Measurements from ENCODE around the gene FAM98B. TPM values are rescaled to one million over a fixed set of nuclear protein-coding genes. Genes with fewer than 3 reads are reported as not detected.

The FAM98B gene
- total RNA-seq, 2 experiments from 2014 or later, result 8.5 to 29.1 TPM

DNA sequence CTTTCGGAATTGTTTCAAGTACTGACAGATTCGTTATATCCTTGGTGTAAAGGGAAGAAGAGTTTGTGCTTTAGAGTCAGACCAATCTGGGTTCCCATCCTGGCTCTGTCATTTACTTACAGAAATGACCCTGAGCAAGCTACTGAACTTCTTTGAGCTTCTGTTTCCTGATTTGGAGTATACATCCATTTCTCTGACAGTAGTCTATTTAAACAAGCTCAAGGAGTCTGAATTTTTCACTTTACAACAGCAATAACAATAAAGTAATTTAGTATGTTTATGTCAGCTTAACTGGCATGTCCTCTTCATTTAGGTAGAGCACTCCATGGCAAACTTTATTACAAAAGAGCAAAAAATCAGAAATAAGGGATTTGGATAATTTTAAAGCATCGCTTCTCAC, 27.8 kb downstream of the FAM98B start:
- Histone ChIP-seq H3K36me3 (ENCODE audit: insufficient read depth, low read length) (peaks cover 53% of the 10 kb centered on the region), H3K79me2 (ENCODE audit: insufficient read depth, low read depth, low read length) (no peaks in the 10 kb centered on the region), H3K27ac (ENCODE audit: low read depth, low read length, poor library complexity, severe bottlenecking) (no peak overlapping the region), H3K4me1 (ENCODE audit: insufficient read depth, low read length, poor library complexity, severe bottlenecking) (no peaks in the 10 kb centered on the region), H3K9me2 (ENCODE audit: insufficient read depth, low read length) (no peaks in the 10 kb centered on the region), H3K4me3 (ENCODE audit: low read depth, low read length, poor library complexity, severe bottlenecking) (no peak overlapping the region), H3K9me3 (ENCODE audit: low read length) (no peaks in the 10 kb centered on the region), H4K20me1 (ENCODE audit: insufficient read depth, low read length) (no peaks in the 10 kb centered on the region), H2AFZ (ENCODE audit: low read length) (no peak overlapping the region), H3K4me2 (ENCODE audit: low read length) (no peak overlapping the region)
- no peak for DNase-seq (ENCODE audit: low spot score)
- intact Hi-C loops (cut with micrococcal nuclease; ENCODE audit: unreplicated experiment), result no loop called here
- TF ChIP-seq, protein P1, sequence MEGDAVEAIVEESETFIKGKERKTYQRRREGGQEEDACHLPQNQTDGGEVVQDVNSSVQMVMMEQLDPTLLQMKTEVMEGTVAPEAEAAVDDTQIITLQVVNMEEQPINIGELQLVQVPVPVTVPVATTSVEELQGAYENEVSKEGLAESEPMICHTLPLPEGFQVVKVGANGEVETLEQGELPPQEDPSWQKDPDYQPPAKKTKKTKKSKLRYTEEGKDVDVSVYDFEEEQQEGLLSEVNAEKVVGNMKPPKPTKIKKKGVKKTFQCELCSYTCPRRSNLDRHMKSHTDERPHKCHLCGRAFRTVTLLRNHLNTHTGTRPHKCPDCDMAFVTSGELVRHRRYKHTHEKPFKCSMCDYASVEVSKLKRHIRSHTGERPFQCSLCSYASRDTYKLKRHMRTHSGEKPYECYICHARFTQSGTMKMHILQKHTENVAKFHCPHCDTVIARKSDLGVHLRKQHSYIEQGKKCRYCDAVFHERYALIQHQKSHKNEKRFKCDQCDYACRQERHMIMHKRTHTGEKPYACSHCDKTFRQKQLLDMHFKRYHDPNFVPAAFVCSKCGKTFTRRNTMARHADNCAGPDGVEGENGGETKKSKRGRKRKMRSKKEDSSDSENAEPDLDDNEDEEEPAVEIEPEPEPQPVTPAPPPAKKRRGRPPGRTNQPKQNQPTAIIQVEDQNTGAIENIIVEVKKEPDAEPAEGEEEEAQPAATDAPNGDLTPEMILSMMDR (conservative IDR thresholded peaks at IDR 0.05; ENCODE audit: low read length), result no peak
- no peak for TF ChIP-seq EZH2phosphoT487 (IDR thresholded peaks at IDR 0.05; ENCODE audit: borderline replicate concordance, low read depth, low read length)
- POLR2A ChIA-PET, result interaction anchor here (0.8 to 1.3 kb wide), 2 partner anchors 9 to 13 kb away, joined by 3 to 4 read pairs; no protein-coding TSS in a partner anchor
- CTCF ChIA-PET (ENCODE audit: unreplicated experiment), result no interaction called here
- BruUV-seq (replicated peaks), result no TSS peak

DNA sequence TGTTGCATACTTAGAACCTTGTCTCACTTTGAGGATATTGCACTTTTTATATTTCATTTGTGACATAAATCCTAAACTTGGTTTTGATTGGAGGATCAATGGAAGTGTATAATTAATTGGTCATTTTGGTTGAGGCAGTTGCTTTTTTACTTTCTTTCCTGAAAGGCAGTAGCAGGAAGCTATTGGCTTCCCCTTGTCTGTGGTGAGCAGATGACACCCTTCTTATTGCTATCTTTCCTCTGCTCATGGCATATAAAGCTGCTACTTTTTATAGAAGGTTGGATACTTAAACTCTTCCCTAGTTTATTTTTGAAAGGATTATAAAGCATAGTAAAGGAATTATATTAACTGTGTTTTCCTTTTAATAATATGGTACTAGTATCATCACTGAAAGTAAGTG, 28.6 kb downstream of the FAM98B start:
- no peaks in the 10 kb centered on the region for H3K9me3 ChIP-seq (ENCODE audit: low read length)
- no peaks in the 10 kb centered on the region for H3K9me2 ChIP-seq (ENCODE audit: insufficient read depth, low read length)
- intact Hi-C loops (cut with micrococcal nuclease; ENCODE audit: unreplicated experiment), result no loop called here
- H3K36me3 ChIP-seq (ENCODE audit: insufficient read depth, low read length), result peaks cover 48% of the 10 kb centered on the region
- POLR2A ChIA-PET, result no interaction called here
- DNase-seq (ENCODE audit: low spot score), result no peak
- no peaks in the 10 kb centered on the region for H3K4me1 ChIP-seq (ENCODE audit: insufficient read depth, low read length, poor library complexity, severe bottlenecking)
- H3K27ac ChIP-seq (ENCODE audit: low read depth, low read length, poor library complexity, severe bottlenecking), result no peak overlapping the region
- CTCF ChIA-PET (ENCODE audit: unreplicated experiment), result no interaction called here
- H3K79me2 ChIP-seq (ENCODE audit: insufficient read depth, low read depth, low read length), result no peaks in the 10 kb centered on the region
- no peak overlapping the region for H2AFZ ChIP-seq (ENCODE audit: low read length)
- TF ChIP-seq, protein P1 (conservative IDR thresholded peaks at IDR 0.05; ENCODE audit: low read length), result no peak
- H4K20me1 ChIP-seq (ENCODE audit: insufficient read depth, low read length), result no peaks in the 10 kb centered on the region
- no TSS peak for BruUV-seq (replicated peaks)
- no peak overlapping the region for H3K4me2 ChIP-seq (ENCODE audit: low read length)
- no peak overlapping the region for H3K4me3 ChIP-seq (ENCODE audit: low read depth, low read length, poor library complexity, severe bottlenecking)

DNA sequence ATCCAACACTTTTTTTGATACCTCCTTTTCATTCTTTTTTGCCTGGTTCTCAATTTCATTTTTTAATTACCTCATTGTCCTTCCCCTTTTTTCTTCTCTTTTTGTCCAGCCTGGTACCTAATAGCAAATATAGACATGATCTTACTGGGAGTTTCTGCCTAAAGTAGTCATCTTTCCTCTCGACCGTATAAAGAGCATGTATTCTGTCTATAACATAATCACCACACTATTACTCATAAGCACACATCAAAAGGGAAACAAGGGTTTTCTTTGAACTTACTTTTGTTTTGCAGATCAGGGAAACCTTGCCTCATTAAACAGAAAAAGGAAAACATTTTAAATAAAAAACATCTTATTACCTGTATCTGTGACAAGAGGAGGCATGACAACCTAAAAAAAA, 33.0 kb downstream of the FAM98B start:
- no peak for DNase-seq (ENCODE audit: low spot score)
- Histone ChIP-seq H3K4me3 (ENCODE audit: low read depth, low read length, poor library complexity, severe bottlenecking) (no peak overlapping the region), H3K9me3 (ENCODE audit: low read length) (no peaks in the 10 kb centered on the region), H3K9me2 (ENCODE audit: insufficient read depth, low read length) (no peaks in the 10 kb centered on the region), H3K4me2 (ENCODE audit: low read length) (no peak overlapping the region), H2AFZ (ENCODE audit: low read length) (no peak overlapping the region), H3K36me3 (ENCODE audit: insufficient read depth, low read length) (peaks cover 25% of the 10 kb centered on the region), H3K79me2 (ENCODE audit: insufficient read depth, low read depth, low read length) (no peaks in the 10 kb centered on the region), H4K20me1 (ENCODE audit: insufficient read depth, low read length) (no peaks in the 10 kb centered on the region), H3K27ac (ENCODE audit: low read depth, low read length, poor library complexity, severe bottlenecking) (no peak overlapping the region), H3K4me1 (ENCODE audit: insufficient read depth, low read length, poor library complexity, severe bottlenecking) (no peaks in the 10 kb centered on the region)
- TF ChIP-seq, protein P1 (conservative IDR thresholded peaks at IDR 0.05; ENCODE audit: low read length), result no peak
- no peak for TF ChIP-seq EZH2phosphoT487 (IDR thresholded peaks at IDR 0.05; ENCODE audit: borderline replicate concordance, low read depth, low read length)
- intact Hi-C loops (cut with micrococcal nuclease; ENCODE audit: unreplicated experiment), result no loop called here
- ChIA-PET POLR2A (no interaction called here), CTCF (ENCODE audit: unreplicated experiment) (no interaction called here)
- BruUV-seq (replicated peaks), result no TSS peak

Data from OCI-LY7 (cell line).